OCI-LY7 (cell line): Measurements from ENCODE around the gene VWA7.

Experiments
- EZH2phosphoT487 ChIP-seq: fragments of 200-600 bp; sonication (generic); IDR thresholded peaks from 2 replicates; pipeline ENCODE4 v1.6.1; 2018; ENCODE audit warnings: low read depth, borderline replicate concordance, mild to moderate bottlenecking, mixed run types, antibody characterized with exemption, low read length, moderate library complexity, mixed read lengths
- TF ChIP-seq, protein P1 (sequence below): fragments of 200-600 bp; sonication (generic); conservative IDR thresholded peaks from 2 replicates; pipeline ENCODE4 v1.5.1; 2014; ENCODE audit warnings: mild to moderate bottlenecking, antibody characterized with exemption, low read length, moderate library complexity, mixed read lengths

DNA sequence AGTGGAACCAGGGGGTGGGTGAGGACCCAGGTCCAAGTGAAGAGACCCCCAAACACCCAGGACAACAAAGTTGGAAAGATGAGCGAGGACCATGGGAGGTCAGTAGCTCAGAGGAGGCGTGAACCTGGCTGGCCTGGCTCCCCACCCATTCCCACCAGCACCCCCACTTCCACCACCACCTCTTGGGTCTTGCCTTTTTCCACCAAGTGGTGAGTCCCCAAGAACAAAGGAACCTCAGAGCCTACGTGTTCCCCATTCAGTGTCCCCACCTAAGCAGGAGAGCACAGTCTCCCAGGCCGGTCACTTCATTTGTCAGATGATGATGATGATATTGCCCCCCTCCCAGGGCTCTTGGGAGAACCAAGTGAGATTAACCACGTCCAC is 531 bp upstream of the VWA7 start:
- TF ChIP-seq, protein P1, sequence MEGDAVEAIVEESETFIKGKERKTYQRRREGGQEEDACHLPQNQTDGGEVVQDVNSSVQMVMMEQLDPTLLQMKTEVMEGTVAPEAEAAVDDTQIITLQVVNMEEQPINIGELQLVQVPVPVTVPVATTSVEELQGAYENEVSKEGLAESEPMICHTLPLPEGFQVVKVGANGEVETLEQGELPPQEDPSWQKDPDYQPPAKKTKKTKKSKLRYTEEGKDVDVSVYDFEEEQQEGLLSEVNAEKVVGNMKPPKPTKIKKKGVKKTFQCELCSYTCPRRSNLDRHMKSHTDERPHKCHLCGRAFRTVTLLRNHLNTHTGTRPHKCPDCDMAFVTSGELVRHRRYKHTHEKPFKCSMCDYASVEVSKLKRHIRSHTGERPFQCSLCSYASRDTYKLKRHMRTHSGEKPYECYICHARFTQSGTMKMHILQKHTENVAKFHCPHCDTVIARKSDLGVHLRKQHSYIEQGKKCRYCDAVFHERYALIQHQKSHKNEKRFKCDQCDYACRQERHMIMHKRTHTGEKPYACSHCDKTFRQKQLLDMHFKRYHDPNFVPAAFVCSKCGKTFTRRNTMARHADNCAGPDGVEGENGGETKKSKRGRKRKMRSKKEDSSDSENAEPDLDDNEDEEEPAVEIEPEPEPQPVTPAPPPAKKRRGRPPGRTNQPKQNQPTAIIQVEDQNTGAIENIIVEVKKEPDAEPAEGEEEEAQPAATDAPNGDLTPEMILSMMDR, result no peak
- no peak for TF ChIP-seq EZH2phosphoT487
